ENCODE data around the gene TGFB3.
"Not testable (repeated sequence)": the region's sequence is repeated elsewhere in the genome, so short reads cannot be mapped to it uniquely, and the experiment has no call there.

TGFB3 gene

GRCh38 chr14:75981426-75982265 lies at the start of gene TGFB3:
Gene TGFB3 (minus strand): TSS chr14:75981995. CDS start chr14:75980893, 1,102 bp downstream.
- no peak for FAIRE-seq

- no peak for FAIRE-seq
Observed at GRCh38 chr14:76024211-76024907, 42.6 kb upstream of the TGFB3 start.

GRCh38 chr14:76023757-76024156 lies 42.0 kb upstream of the TGFB3 start:
- no peak for FAIRE-seq

- FAIRE-seq: no peak
Observed at GRCh38 chr14:76022991-76023390, 41.2 kb upstream of the TGFB3 start.

- no peak for FAIRE-seq
Observed at GRCh38 chr14:76019676-76020075, 37.9 kb upstream of the TGFB3 start.

GRCh38 chr14:76015668-76016067 lies 33.9 kb upstream of the TGFB3 start:
- no peak for FAIRE-seq

GRCh38 chr14:76015191-76015590 lies 33.4 kb upstream of the TGFB3 start:
- no peak for FAIRE-seq

- FAIRE-seq: no peak
Observed at GRCh38 chr14:76012354-76012753, 30.6 kb upstream of the TGFB3 start.

- FAIRE-seq: no peak
Observed at GRCh38 chr14:76011930-76012329, 30.1 kb upstream of the TGFB3 start.

- FAIRE-seq: not testable (repeated sequence)
Observed at GRCh38 chr14:76009627-76010026, 27.8 kb upstream of the TGFB3 start.

GRCh38 chr14:76007852-76008251 lies 26.1 kb upstream of the TGFB3 start:
- FAIRE-seq: no peak

- no peak for FAIRE-seq
Observed at GRCh38 chr14:76007379-76007778, 25.6 kb upstream of the TGFB3 start.

GRCh38 chr14:76006253-76006652 lies 24.5 kb upstream of the TGFB3 start:
- FAIRE-seq: no peak

GRCh38 chr14:76002383-76002782 lies 20.6 kb upstream of the TGFB3 start:
- no peak for FAIRE-seq

GRCh38 chr14:75999511-76000190 lies 17.9 kb upstream of the TGFB3 start:
- no peak for FAIRE-seq

GRCh38 chr14:75996488-75996887 lies 14.7 kb upstream of the TGFB3 start:
- FAIRE-seq: no peak

- no peak for FAIRE-seq
Observed at GRCh38 chr14:75995372-75996041, 13.7 kb upstream of the TGFB3 start.

GRCh38 chr14:75993567-75994041 lies 11.8 kb upstream of the TGFB3 start:
- no peak for FAIRE-seq

GRCh38 chr14:75991753-75992152 lies 10.0 kb upstream of the TGFB3 start:
- FAIRE-seq: no peak

GRCh38 chr14:75990297-75990696 lies 8.5 kb upstream of the TGFB3 start:
- no peak for FAIRE-seq

- no peak for FAIRE-seq
Observed at GRCh38 chr14:75989134-75989533, 7.3 kb upstream of the TGFB3 start.

- no peak for FAIRE-seq
Observed at GRCh38 chr14:75987201-75987970, 5.6 kb upstream of the TGFB3 start.

Data from G401.6 (cell line).